ENCODE data around the gene SUSD1. TPM values are rescaled to one million over a fixed set of nuclear protein-coding genes. Genes with fewer than 3 reads are reported as not detected.

Gene SUSD1
- total RNA-seq, 4 donors from 2014 or later: 2.6 to 6.2 (median 3.4) TPM

- no peak overlapping the region for H3K4me3 ChIP-seq (ENCODE audit: low read depth, poor library complexity, severe bottlenecking)
- TF ChIP-seq CTCF (IDR thresholded peaks at IDR 0.05) (no peak), POLR2A (IDR thresholded peaks at IDR 0.05) (no peak)
- intact Hi-C loops (cut with DNase I; ENCODE audit: low total_unique reads): no loop called here
- WGBS, 2 donors: 85 to 92% methylated on average over 2 of the region's 2 CpGs
- DNase-seq (ENCODE audit: low spot score in 2 of 2): no peak
Observed at GRCh38 chr9:112037281-112038016, 137.6 kb downstream of the SUSD1 start.

- intact Hi-C loops (cut with DNase I; ENCODE audit: low total_unique reads): no loop called here
- H3K4me3 ChIP-seq (ENCODE audit: low read depth, poor library complexity, severe bottlenecking): no peak overlapping the region
- 72 to 89% methylated on average over 6 of the region's 6 CpGs for WGBS, 2 donors
- no peak for TF ChIP-seq CTCF (IDR thresholded peaks at IDR 0.05)
- TF ChIP-seq POLR2A (IDR thresholded peaks at IDR 0.05): no peak
- no peak for DNase-seq (ENCODE audit: low spot score in 2 of 2)
Observed at GRCh38 chr9:112035166-112035826, 139.8 kb downstream of the SUSD1 start.

- WGBS, 2 donors: 95 to 96% methylated on average over 2 of the region's 2 CpGs
- DNase-seq (ENCODE audit: low spot score in 2 of 2): no peak
- no peak for TF ChIP-seq POLR2A (IDR thresholded peaks at IDR 0.05)
- no peak for TF ChIP-seq CTCF (IDR thresholded peaks at IDR 0.05)
- H3K4me3 ChIP-seq (ENCODE audit: low read depth, poor library complexity, severe bottlenecking): no peak overlapping the region
- intact Hi-C loops (cut with DNase I; ENCODE audit: low total_unique reads): no loop called here
Observed at GRCh38 chr9:112034216-112034611, 140.9 kb downstream of the SUSD1 start.

GRCh38 chr9:112033237-112034215, 141.6 kb downstream of the SUSD1 start:
- no peak for DNase-seq (ENCODE audit: low spot score in 2 of 2)
- intact Hi-C loops (cut with DNase I; ENCODE audit: low total_unique reads): no loop called here
- TF ChIP-seq CTCF (IDR thresholded peaks at IDR 0.05): no peak
- TF ChIP-seq POLR2A (IDR thresholded peaks at IDR 0.05): no peak
- WGBS, 2 donors: 87 to 89% methylated on average over 9 of the region's 9 CpGs
- H3K4me3 ChIP-seq (ENCODE audit: low read depth, poor library complexity, severe bottlenecking): no peak overlapping the region

- DNase-seq (ENCODE audit: low spot score in 2 of 2): no peak
- WGBS, 2 donors: 66 to 76% methylated on average over 1 of the region's 1 CpG
- H3K4me3 ChIP-seq (ENCODE audit: low read depth, poor library complexity, severe bottlenecking): no peak overlapping the region
- TF ChIP-seq POLR2A (IDR thresholded peaks at IDR 0.05): no peak
- no peak for TF ChIP-seq CTCF (IDR thresholded peaks at IDR 0.05)
- intact Hi-C loops (cut with DNase I; ENCODE audit: low total_unique reads): no loop called here
Observed at GRCh38 chr9:112032743-112033142, 142.4 kb downstream of the SUSD1 start.

Measured in lower leg skin (tissue), 4 donors.